ENCODE results near the gene RIT2.

GRCh38 chr18:43060020-43060419, 55.5 kb downstream of the RIT2 start:
- TF ChIP-seq CTCF (IDR thresholded peaks at IDR 0.05) (no peak), POLR2A (IDR thresholded peaks at IDR 0.05) (no peak)

Data from heart left ventricle (tissue), 13 donors.